Upper lobe of right lung (tissue), 1 donor: ENCODE data around the gene SLC23A3. TPM values are rescaled to one million over a fixed set of nuclear protein-coding genes. Genes with fewer than 3 reads are reported as not detected.

Source experiments
- ATAC-seq: fragments of 200-7000 bp; cut with Tn5 transposase; one replicate; pipeline ENCODE4 v1.9.1; 2020; ENCODE audit warnings: mild to moderate bottlenecking, moderate library complexity
- DNase-seq: peaks from one replicate; pipeline ENCODE4 v3.0.0-alpha.2; 2020
- H3K27ac ChIP-seq: fragments of 200-600 bp; one replicate; pipeline ENCODE4 v1.8.0; 2022
- H3K27me3 ChIP-seq: fragments of 200-600 bp; one replicate; pipeline ENCODE4 v1.8.0; 2022; ENCODE audit warnings: mild to moderate bottlenecking
- H3K36me3 ChIP-seq: fragments of 200-600 bp; one replicate; pipeline ENCODE4 v1.8.0; 2022
- H3K4me1 ChIP-seq: fragments of 200-600 bp; one replicate; pipeline ENCODE4 v1.8.0; 2022
- H3K4me3 ChIP-seq: fragments of 200-600 bp; one replicate; pipeline ENCODE4 v1.8.0; 2022; ENCODE audit warnings: mild to moderate bottlenecking
- H3K9me3 ChIP-seq: fragments of 200-600 bp; one replicate; pipeline ENCODE4 v1.8.0; 2022
- CTCF ChIP-seq: fragments of 200-600 bp; IDR thresholded peaks from one replicate; pipeline ENCODE4 v1.8.0; 2022; ENCODE audit warnings: antibody characterized with exemption
- intact Hi-C: fragments of 100-400 bp; cut with DNase I; formaldehyde crosslinking; loops from one replicate; pipeline ENCODE4 v1.11.0; 2022
- total RNA-seq: library from RNA; stranded (reverse); fragmentation: NEBNext Ultra II Directional; extraction: Animal tissue kit (Norgen Biotek cat#: 25700); gene quantifications from one replicate; pipeline ENCODE4 v1.2.1, GENCODE V29; 2021
- donor health status: DM: no; HTN: yes; CAD: no; lungs with severe emphysema.

The SLC23A3 gene
- total RNA-seq, 1 donor from 2014 or later, result 3.1 TPM

DNA sequence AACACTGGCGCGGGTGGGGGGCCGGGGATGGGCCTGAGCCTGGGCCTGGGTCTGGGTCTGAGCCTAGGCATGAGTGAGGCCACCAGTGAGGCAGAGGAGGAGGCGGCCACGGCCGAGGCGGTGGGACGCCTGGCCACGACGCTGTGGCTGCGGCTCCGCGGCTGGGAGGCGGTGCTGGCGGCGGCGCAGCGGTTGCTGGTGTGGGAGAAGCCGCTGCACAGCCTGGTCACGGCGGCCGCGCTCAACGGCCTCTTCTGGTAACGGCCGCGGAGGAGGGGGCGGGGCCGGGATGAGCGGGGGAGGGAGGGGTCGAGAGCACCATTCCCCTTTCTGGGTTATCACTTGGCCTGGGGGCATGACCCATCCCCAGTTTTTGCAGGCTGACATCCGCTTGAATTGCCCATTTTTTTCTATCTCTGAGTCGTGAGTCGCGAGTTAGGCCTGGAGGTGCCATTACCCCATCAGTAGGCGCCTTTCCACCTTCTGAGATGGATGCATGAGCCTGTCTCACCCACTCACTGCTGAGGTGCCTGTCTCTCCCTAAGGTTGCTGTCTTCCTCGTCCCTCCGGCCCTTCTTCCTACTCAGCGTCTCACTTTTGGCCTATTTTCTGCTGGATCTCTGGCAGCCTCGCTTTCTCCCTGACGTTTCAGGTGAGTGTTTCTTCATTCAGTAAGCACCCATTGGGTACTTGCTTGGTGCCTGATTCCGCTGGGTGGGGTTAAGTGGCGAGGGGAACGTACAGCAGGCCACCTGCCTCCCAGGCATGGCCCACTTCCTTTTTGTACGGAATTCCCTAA is 8.7 kb upstream of the SLC23A3 start:
- DNase-seq, result no peak
- H3K36me3 ChIP-seq, result peaks cover 66% of the 10 kb centered on the region
- peaks cover 28% of the 10 kb centered on the region for H3K4me1 ChIP-seq
- peak overlapping the region; percentile 98 for H3K27ac ChIP-seq
- H3K4me3 ChIP-seq, result peak overlapping the region; percentile 73
- intact Hi-C loops, result loop anchor here (10.0 kb wide), 1 partner anchor 46 kb away; the partner anchor contains the start of genes ANKZF1 and ATG9A
- H3K27me3 ChIP-seq, result no peaks in the 10 kb centered on the region
- peak; percentile 6 for ATAC-seq
- no peak for TF ChIP-seq CTCF
- H3K9me3 ChIP-seq, result no peaks in the 10 kb centered on the region

GRCh38 chr2:219177552-219178376 is 7.9 kb upstream of the SLC23A3 start, which contains the start of gene RETREG2:
RETREG2 (plus strand) TSS chr2:219178275; CDS start chr2:219178353, 78 bp downstream.
- H3K4me1 ChIP-seq, result peaks cover 28% of the 10 kb centered on the region
- intact Hi-C loops, result loop anchor here (10.0 kb wide), 1 partner anchor 47 kb away; the partner anchor contains the start of genes ANKZF1 and ATG9A
- H3K4me3 ChIP-seq, result peak within 1 kb of the TSS; percentile 73
- H3K9me3 ChIP-seq, result no peaks in the 10 kb centered on the region
- ATAC-seq (peak; percentile 82), DNase-seq (peak; percentile 92)
- peak within 1 kb of the TSS; percentile 98 for H3K27ac ChIP-seq
- peaks cover 66% of the 10 kb centered on the region for H3K36me3 ChIP-seq
- H3K27me3 ChIP-seq, result no peaks in the 10 kb centered on the region
- peak; percentile 32 for TF ChIP-seq CTCF

DNA sequence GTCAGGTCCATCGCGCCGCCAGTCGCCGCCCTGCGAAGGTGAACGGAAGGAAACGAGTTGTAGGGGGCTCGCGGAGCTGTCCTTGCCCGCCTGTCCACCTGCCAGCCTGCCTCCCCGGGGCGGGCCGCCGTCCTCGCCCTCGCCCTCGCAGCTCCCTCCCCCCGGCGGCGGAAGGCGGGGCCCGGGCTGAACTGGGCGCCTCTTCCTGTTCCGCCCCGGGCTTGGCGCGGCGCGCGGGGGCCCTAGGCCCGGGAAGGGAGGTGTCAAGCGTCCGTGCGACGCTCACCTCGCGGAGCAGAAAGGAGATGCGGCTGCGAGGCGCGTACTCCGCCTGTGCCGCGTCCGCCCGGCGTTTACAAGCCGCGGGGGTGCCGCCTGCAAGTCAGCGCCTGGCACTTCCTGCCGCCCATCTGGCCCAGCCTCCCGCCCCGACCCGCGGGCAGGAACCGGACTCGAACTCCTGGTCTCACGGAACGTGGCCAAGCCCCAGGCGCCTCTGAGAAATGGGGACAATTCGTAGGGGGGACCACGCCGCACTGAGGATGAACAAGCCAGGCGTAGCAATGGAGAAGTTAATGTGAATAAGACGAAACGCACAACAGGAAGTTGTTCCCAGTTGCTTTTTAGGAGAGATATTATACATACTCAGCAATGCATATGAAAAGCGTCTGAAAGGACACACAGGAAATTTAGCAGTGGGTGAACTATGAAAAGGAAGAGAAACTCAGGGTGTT is 7.2 kb upstream of the SLC23A3 start, which contains the start of gene CNPPD1:
CNPPD1 (minus strand) TSS at position 108 of the 734 bp plus-strand sequence; CDS start at position 11, 97 bp downstream.
- intact Hi-C loops, result loop anchor here (10.0 kb wide), 1 partner anchor 48 kb away; the partner anchor contains the start of genes ANKZF1 and ATG9A
- peaks cover 28% of the 10 kb centered on the region for H3K4me1 ChIP-seq
- H3K27me3 ChIP-seq, result no peaks in the 10 kb centered on the region
- peaks cover 66% of the 10 kb centered on the region for H3K36me3 ChIP-seq
- no peaks in the 10 kb centered on the region for H3K9me3 ChIP-seq
- no peak for TF ChIP-seq CTCF
- ATAC-seq, result peak; percentile 91
- H3K27ac ChIP-seq, result peak within 1 kb of the TSS; percentile 98
- H3K4me3 ChIP-seq, result peak within 1 kb of the TSS; percentile 73
- peak; percentile 97 for DNase-seq

DNA sequence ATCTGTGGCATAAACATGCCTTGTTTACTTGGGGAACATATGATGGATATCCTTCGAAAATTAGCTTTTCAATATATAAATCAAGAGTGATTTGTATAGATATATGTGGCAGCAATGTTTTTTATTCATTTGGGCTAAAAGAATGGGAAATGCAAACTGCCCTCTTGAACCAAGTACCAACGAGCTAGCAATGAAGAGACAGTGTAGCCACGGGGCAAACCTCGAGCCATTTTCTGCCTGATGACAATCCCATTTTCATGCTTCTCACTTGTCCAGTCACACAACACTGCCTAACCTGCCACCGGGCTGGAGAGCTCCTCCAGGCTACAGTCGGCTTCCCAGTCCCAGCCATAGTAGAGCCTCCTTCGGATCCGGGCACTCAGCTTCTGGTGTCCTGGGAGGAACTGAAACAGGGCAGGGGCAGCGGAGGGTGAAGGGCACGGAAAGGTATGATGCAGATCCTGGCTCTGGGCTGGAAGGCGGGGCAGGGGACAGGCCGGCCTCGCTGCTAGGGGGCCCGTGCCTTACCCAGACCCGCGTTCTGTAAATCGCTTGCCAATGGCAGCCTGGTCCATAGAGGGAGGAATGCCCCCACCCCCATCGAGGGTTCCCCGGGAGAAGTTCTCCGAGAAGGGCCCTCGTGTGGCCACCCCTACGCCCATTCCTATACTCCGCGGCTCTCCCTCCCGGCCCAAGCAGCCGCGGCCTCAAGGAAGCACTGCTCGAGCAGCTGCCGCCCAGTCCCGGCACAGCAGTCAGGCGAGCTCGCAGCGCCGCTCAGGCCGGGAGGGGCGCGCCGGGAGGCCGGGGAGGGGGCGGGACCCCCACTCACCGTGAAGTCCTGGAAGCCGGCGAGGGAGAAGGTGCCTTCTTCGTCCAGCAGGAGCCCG is 6.3 kb upstream of the SLC23A3 start:
- intact Hi-C loops, result loop anchor here (10.0 kb wide), 1 partner anchor 49 kb away; the partner anchor contains the start of genes ANKZF1 and ATG9A

More for the DNA sequence above, 6.3 kb upstream of the SLC23A3 start:
- Histone ChIP-seq H3K27me3 (no peaks in the 10 kb centered on the region), H3K27ac (peak overlapping the region; percentile 98), H3K4me3 (peak overlapping the region; percentile 73), H3K9me3 (no peaks in the 10 kb centered on the region), H3K4me1 (peaks cover 32% of the 10 kb centered on the region), H3K36me3 (peaks cover 59% of the 10 kb centered on the region)
- ATAC-seq (peak; percentile 49), DNase-seq (peak; percentile 79)
- TF ChIP-seq CTCF, result peak; percentile 5
